Naive thymus-derived CD4-positive, alpha-beta T cell (primary cell): ENCODE data around the gene KPNA4. TPM values are rescaled to one million over a fixed set of nuclear protein-coding genes. Genes with fewer than 3 reads are reported as not detected.

Experiments used
- ATAC-seq: fragments of 150-1000 bp; cut with Tn5 transposase; 2 replicates; pipeline ENCODE4 v1.10.0; 2021; ENCODE audit warnings: mild to moderate bottlenecking, moderate library complexity
- CTCF ChIA-PET: fragments of 350-600 bp; sonication (Branson Sonifier 250); formaldehyde crosslinking; loops from one replicate; lab custom pipeline; 2021; ENCODE audit warnings: antibody characterized with exemption; lab: Charles Lee
- POLR2A ChIA-PET: fragments of 350-600 bp; sonication (Branson Sonifier 250); formaldehyde crosslinking; loops from one replicate; lab custom pipeline; 2021; ENCODE audit warnings: antibody characterized with exemption, inconsistent platforms; lab: Charles Lee
- DNase-seq, 9 donors: peaks; one replicate each; pipeline versions ENCODE4 v3.0.0 to v3.0.0-alpha.2; 2020 to 2022; ENCODE audit warnings: mixed read lengths in 1 of 9
- H3K27ac ChIP-seq: one replicate; pipeline ENCODE4 v1.7.0; 2013; ENCODE audit warnings: mild to moderate bottlenecking, low read depth, low read length, moderate library complexity
- H3K27me3 ChIP-seq, 2 donors: one replicate each; pipeline ENCODE4 v1.7.0; 2013; ENCODE audit warnings: low read length in 2 of 2, mild to moderate bottlenecking in 2 of 2, moderate library complexity in 2 of 2; ENCODE audit not compliant: control insufficient read depth in 2 of 2, insufficient read depth in 2 of 2
- H3K36me3 ChIP-seq, 3 experiments: 1 replicate in 2 of 3; 2 replicates in 1 of 3; pipeline ENCODE4 v1.7.0; 2013; ENCODE audit warnings: low read length in 3 of 3, mild to moderate bottlenecking in 3 of 3, moderate library complexity in 1 of 3; ENCODE audit not compliant: insufficient read depth in 3 of 3, control insufficient read depth in 2 of 3
- H3K4me1 ChIP-seq, 2 donors: one replicate each; pipeline ENCODE4 v1.7.0; 2013; ENCODE audit warnings: low read length in 2 of 2, mild to moderate bottlenecking in 2 of 2, moderate library complexity in 1 of 2; ENCODE audit not compliant: control insufficient read depth in 2 of 2, insufficient read depth in 2 of 2
- H3K4me3 ChIP-seq: 2 replicates; pipeline ENCODE4 v1.7.0; 2013; ENCODE audit warnings: mild to moderate bottlenecking, low read length
- H3K9me3 ChIP-seq, 3 experiments: 1 replicate in 2 of 3; 2 replicates in 1 of 3; pipeline ENCODE4 v1.7.0; 2013; ENCODE audit warnings: low read length in 3 of 3; ENCODE audit not compliant: control insufficient read depth in 2 of 3
- H3K27ac Mint-ChIP-seq, 9 donors: one replicate each; pipeline ENCODE4 v1.8.0; 2020 to 2022; ENCODE audit warnings: mixed read lengths in 9 of 9, mild to moderate bottlenecking in 8 of 9, moderate library complexity in 5 of 9, inconsistent platforms in 2 of 9
- H3K27me3 Mint-ChIP-seq, 5 donors: one replicate each; pipeline ENCODE4 v1.8.0; 2021 to 2022; ENCODE audit warnings: mixed read lengths in 5 of 5, mild to moderate bottlenecking in 1 of 5
- H3K36me3 Mint-ChIP-seq, 5 donors: one replicate each; pipeline ENCODE4 v1.8.0; 2020 to 2022; ENCODE audit warnings: mixed read lengths in 5 of 5, mild to moderate bottlenecking in 3 of 5, inconsistent platforms in 1 of 5
- H3K4me1 Mint-ChIP-seq, 7 donors: one replicate each; pipeline ENCODE4 v1.8.0; 2020 to 2022; ENCODE audit warnings: mixed read lengths in 7 of 7, mild to moderate bottlenecking in 3 of 7, inconsistent platforms in 1 of 7
- H3K4me3 Mint-ChIP-seq, 10 donors: one replicate each; pipeline ENCODE4 v1.8.0; 2020 to 2022; ENCODE audit warnings: mild to moderate bottlenecking in 10 of 10, mixed read lengths in 10 of 10, moderate library complexity in 6 of 10, inconsistent platforms in 2 of 10
- H3K9me3 Mint-ChIP-seq, 11 donors: one replicate each; pipeline ENCODE4 v1.8.0; 2020 to 2022; ENCODE audit warnings: mixed read lengths in 11 of 11, mild to moderate bottlenecking in 4 of 11, inconsistent platforms in 1 of 11, moderate library complexity in 1 of 11
- intact Hi-C, 2 donors: fragments of 100-400 bp; cut with micrococcal nuclease; formaldehyde crosslinking; loops; one replicate each; pipeline ENCODE4 v1.15.1; 2023
- polyA plus RNA-seq, 2 donors: library from polyadenylated mRNA; unstranded; fragments of 300-500 nt; fragmentation: Illumina TruSeq; gene quantifications; one replicate each; pipeline ENCODE4 v1.2.3, GENCODE V29; 2021
- total RNA-seq, 6 experiments: library from RNA in 5 of 6; stranded (reverse) in 5 of 6; gene quantifications; 1 replicate in 5 of 6; 2 replicates in 1 of 6; pipeline ENCODE4 v1.2.3 and lab custom pipeline; 2021 to 2026

KPNA4 gene
- total and polyA plus RNA-seq, 7 experiments from 2014 or later, result 5.9 to 55.4 (median 39.5) TPM

DNA sequence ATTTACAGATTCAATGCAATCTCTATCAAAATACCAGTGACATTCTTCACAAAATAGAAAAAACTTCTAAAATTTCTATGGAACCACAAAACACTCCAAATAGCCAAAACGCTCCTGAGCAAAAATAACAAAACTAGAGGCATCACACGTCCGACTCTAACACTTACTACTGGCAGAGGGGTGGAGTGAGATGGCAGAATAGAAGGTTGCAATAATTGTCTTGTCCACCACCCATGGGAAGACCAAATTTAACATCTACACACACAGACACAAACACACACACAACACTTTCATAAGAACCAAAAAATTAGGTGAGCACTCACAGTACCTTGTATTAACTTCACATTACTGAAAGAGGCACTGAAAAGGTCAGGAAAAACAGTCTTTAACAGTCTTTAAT lies 21.3 kb upstream of the KPNA4 start:
- H3K4me1 Mint-ChIP-seq, result no peaks in the 10 kb centered on the region
- POLR2A ChIA-PET, result no interaction called here
- intact Hi-C loops, result no loop called here
- H3K36me3 Mint-ChIP-seq, result peaks cover 2 to 24% (median 6%) of the 10 kb centered on the region in 5 donors
- DNase-seq, result no peak
- H3K27me3 Mint-ChIP-seq, result peaks cover 54 to 78% (median 62%) of the 10 kb centered on the region in 5 donors
- Histone ChIP-seq H3K4me3 (no peak overlapping the region), H3K27ac (no peak overlapping the region), H3K36me3 (no peaks in the 10 kb centered on the region), H3K4me1 (no peaks in the 10 kb centered on the region), H3K9me3 (peaks cover 0 to 4% (median 0%) of the 10 kb centered on the region in 3 experiments), H3K27me3 (no peaks in the 10 kb centered on the region)
- CTCF ChIA-PET, result interaction anchor here (1.9 kb wide), 1 partner anchor 12 kb away, joined by 7 read pairs; no protein-coding TSS in a partner anchor
- no peak overlapping the region for H3K27ac Mint-ChIP-seq
- no peak for ATAC-seq
- H3K4me3 Mint-ChIP-seq, result no peak overlapping the region
- H3K9me3 Mint-ChIP-seq, result peaks cover 0 to 53% (median 12%) of the 10 kb centered on the region in 11 donors

DNA sequence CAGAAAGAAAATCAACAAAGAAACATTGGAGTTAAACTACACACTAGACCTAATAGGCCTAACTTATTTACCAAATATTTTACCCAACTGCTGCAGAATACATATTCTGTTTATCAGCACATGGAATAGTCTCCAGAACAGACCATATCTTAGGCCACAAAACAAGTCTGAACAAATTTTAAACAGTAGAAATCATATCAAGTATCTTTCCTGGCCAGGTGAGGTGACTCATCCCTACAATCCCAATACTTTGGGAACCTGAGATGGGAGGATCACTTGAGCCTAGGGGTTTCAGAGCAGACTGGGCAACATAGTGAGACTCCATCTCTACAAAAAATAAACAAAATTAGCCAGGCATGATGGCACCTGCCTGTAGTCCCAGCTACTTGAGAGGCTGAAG lies 18.1 kb upstream of the KPNA4 start:
- H3K36me3 Mint-ChIP-seq, result peaks cover 2 to 30% (median 11%) of the 10 kb centered on the region in 5 donors
- no peaks in the 10 kb centered on the region for H3K36me3 ChIP-seq
- H3K27me3 ChIP-seq, result no peaks in the 10 kb centered on the region
- intact Hi-C loops, result no loop called here
- no peaks in the 10 kb centered on the region for H3K4me1 Mint-ChIP-seq
- no peak overlapping the region for H3K27ac ChIP-seq
- H3K9me3 ChIP-seq, result peaks cover 0 to 9% (median 0%) of the 10 kb centered on the region in 3 experiments
- CTCF ChIA-PET, result no interaction called here
- POLR2A ChIA-PET, result no interaction called here
- H3K27me3 Mint-ChIP-seq, result peaks cover 41 to 81% (median 65%) of the 10 kb centered on the region in 5 donors
- no peak overlapping the region for H3K4me3 ChIP-seq
- no peak for DNase-seq
- ATAC-seq, result no peak
- no peaks in the 10 kb centered on the region for H3K4me1 ChIP-seq
- H3K27ac Mint-ChIP-seq, result no peak overlapping the region
- H3K9me3 Mint-ChIP-seq, result peaks cover 0 to 52% (median 16%) of the 10 kb centered on the region in 11 donors
- H3K4me3 Mint-ChIP-seq, result no peak overlapping the region

DNA sequence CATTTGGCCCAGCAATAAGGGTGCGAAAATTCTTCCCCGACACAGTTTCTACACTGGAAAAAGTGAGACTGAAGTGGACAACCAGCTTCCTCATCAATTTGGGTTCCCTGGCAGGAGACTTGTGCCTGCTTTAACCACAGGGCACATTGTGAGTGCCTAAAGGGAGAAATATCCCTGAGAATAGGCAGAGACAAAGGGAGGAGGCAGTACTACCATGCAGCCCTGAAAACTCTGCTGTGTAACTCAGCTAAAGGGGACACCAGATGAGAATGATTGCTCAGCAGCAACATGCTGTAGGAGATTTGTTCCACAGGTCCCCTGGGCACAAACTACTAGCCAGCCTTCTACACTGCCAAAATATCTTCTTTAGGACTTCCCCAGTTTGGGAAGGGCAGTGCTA lies 15.6 kb upstream of the KPNA4 start:
- Histone ChIP-seq H3K36me3 (no peaks in the 10 kb centered on the region), H3K27me3 (no peaks in the 10 kb centered on the region), H3K9me3 (peaks cover 0 to 9% (median 0%) of the 10 kb centered on the region in 3 experiments), H3K27ac (no peak overlapping the region), H3K4me3 (no peak overlapping the region), H3K4me1 (no peaks in the 10 kb centered on the region)
- Mint-ChIP-seq H3K27ac (no peak overlapping the region), H3K9me3 (peaks cover 0 to 52% (median 16%) of the 10 kb centered on the region in 11 donors), H3K4me3 (no peak overlapping the region), H3K36me3 (peaks cover 2 to 30% (median 11%) of the 10 kb centered on the region in 5 donors), H3K27me3 (peaks cover 44 to 78% (median 55%) of the 10 kb centered on the region in 5 donors), H3K4me1 (no peaks in the 10 kb centered on the region)
- no peak for ATAC-seq
- DNase-seq, result no peak
- POLR2A ChIA-PET, result no interaction called here
- intact Hi-C loops, result no loop called here
- CTCF ChIA-PET, result no interaction called here

DNA sequence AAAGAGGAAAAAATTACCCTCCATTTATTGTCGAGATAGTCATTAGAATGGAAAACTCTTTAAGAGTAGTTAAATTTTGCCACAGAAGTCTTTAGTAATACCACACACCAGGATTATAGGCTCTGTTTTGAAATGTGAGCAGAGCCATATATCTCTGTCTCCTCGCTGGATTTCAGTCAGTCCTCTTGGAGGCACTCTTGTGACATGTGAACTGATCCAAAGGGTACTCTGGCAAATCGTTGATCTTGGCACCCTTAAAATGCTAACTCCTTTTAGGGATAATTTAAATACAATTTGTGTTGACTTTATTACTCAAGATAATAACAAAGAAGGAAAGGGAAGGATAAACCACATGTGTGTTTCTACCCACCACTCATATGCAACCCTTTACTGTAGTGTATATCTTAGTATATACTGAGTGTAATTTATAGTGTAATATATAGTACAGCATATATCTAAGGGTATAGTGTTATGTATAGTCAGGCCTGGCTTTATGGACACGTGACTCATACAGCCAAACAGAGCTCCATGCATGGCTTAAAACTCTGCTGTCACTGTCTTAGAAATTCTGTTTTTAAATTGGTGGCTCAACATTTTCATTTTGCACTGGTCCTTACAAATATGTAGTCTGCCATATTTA lies 12.3 kb upstream of the KPNA4 start:
- no peaks in the 10 kb centered on the region for H3K4me1 Mint-ChIP-seq
- H3K27ac Mint-ChIP-seq, result no peak overlapping the region
- no peak for ATAC-seq
- Histone ChIP-seq H3K4me1 (no peaks in the 10 kb centered on the region), H3K27me3 (no peaks in the 10 kb centered on the region), H3K27ac (no peak overlapping the region), H3K4me3 (no peak overlapping the region), H3K9me3 (peaks cover 0 to 9% (median 0%) of the 10 kb centered on the region in 3 experiments), H3K36me3 (no peaks in the 10 kb centered on the region)
- ChIA-PET POLR2A (no interaction called here), CTCF (no interaction called here)
- peaks cover 37 to 60% (median 44%) of the 10 kb centered on the region in 5 donors for H3K27me3 Mint-ChIP-seq
- intact Hi-C loops, result no loop called here
- peaks cover 0 to 36% (median 16%) of the 10 kb centered on the region in 11 donors for H3K9me3 Mint-ChIP-seq
- no peak for DNase-seq
- H3K4me3 Mint-ChIP-seq, result no peak overlapping the region
- H3K36me3 Mint-ChIP-seq, result peaks cover 2 to 19% (median 11%) of the 10 kb centered on the region in 5 donors

DNA sequence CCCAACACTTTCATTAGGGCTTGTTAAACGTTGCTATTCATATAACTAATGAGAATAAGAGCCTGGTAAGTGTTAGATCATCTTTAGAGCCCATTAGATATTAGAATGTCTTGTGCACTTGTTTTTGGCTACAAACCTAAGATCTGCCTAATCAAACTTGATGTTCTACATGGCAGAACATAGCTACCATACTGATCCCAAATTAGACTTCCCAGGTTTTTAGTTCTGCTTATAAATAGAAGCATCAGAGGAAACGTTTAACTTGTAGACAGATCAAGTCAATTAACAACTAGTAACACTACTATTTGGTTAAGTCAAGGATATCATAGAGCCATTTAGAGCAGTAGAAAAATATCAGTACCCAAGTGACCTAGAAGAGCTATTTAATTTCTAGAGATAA lies 11.7 kb upstream of the KPNA4 start:
- ChIA-PET POLR2A (no interaction called here), CTCF (no interaction called here)
- Histone ChIP-seq H3K4me1 (no peaks in the 10 kb centered on the region), H3K9me3 (peaks cover 0 to 9% (median 0%) of the 10 kb centered on the region in 3 experiments), H3K36me3 (no peaks in the 10 kb centered on the region), H3K27ac (no peak overlapping the region), H3K4me3 (no peak overlapping the region), H3K27me3 (no peaks in the 10 kb centered on the region)
- intact Hi-C loops, result no loop called here
- peaks cover 2 to 16% (median 9%) of the 10 kb centered on the region in 5 donors for H3K36me3 Mint-ChIP-seq
- no peak for DNase-seq
- H3K27me3 Mint-ChIP-seq, result peaks cover 33 to 54% (median 44%) of the 10 kb centered on the region in 5 donors
- H3K9me3 Mint-ChIP-seq, result peaks cover 0 to 30% (median 13%) of the 10 kb centered on the region in 11 donors
- no peak overlapping the region for H3K27ac Mint-ChIP-seq
- no peaks in the 10 kb centered on the region for H3K4me1 Mint-ChIP-seq
- H3K4me3 Mint-ChIP-seq, result no peak overlapping the region
- no peak for ATAC-seq

DNA sequence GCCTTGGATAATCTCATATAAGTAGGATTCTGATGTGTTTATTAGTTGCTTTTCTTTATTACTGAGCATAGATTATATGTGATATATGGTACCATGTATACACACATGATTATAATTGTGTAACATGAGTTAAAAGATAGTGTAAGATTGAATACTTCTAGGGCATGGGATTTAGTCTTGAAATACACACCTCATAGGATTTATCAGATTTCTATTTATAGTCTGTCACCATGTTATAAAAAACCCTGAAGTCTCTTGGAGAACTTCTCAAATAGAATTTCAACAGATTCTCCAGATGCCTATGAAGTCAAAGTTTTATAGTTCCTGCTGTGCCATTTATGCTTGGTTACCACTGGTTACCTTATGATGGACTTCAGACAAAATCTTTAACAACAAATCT lies 11.2 kb upstream of the KPNA4 start:
- no peak overlapping the region for H3K4me3 Mint-ChIP-seq
- H3K36me3 Mint-ChIP-seq, result peaks cover 0 to 13% (median 5%) of the 10 kb centered on the region in 5 donors
- Histone ChIP-seq H3K4me1 (no peaks in the 10 kb centered on the region), H3K27me3 (no peaks in the 10 kb centered on the region), H3K27ac (no peak overlapping the region), H3K4me3 (no peak overlapping the region), H3K36me3 (no peaks in the 10 kb centered on the region), H3K9me3 (peaks cover 0 to 4% (median 0%) of the 10 kb centered on the region in 3 experiments)
- ChIA-PET POLR2A (no interaction called here), CTCF (no interaction called here)
- H3K9me3 Mint-ChIP-seq, result peaks cover 0 to 26% (median 9%) of the 10 kb centered on the region in 11 donors
- no peak for DNase-seq
- intact Hi-C loops, result no loop called here
- H3K4me1 Mint-ChIP-seq, result no peaks in the 10 kb centered on the region
- ATAC-seq, result no peak
- H3K27me3 Mint-ChIP-seq, result peaks cover 28 to 50% (median 40%) of the 10 kb centered on the region in 5 donors
- no peak overlapping the region for H3K27ac Mint-ChIP-seq

DNA sequence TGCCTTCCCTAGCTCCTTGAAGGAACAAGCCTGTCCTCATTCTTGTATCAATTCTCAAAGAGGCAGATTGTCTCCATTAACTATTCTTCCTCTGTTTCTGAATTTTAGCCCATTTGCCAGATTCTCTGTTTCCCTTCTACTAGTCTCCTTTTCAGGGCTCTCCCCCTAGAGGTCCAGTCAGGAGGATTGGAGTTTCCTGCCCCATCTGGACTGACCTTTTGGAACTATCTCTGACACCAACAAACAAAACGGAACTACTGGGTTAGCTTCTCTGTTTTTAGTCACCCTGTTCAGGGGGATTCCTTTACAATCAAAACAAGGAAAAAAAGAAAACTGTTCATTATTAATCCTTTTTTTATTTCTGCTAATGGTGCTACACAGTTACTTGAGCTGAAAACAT lies 10.2 kb upstream of the KPNA4 start:
- H3K36me3 Mint-ChIP-seq, result peaks cover 0 to 6% (median 0%) of the 10 kb centered on the region in 5 donors
- peaks cover 21 to 42% (median 31%) of the 10 kb centered on the region in 5 donors for H3K27me3 Mint-ChIP-seq
- no peaks in the 10 kb centered on the region for H3K27me3 ChIP-seq
- no peak overlapping the region for H3K27ac Mint-ChIP-seq
- no peaks in the 10 kb centered on the region for H3K4me1 Mint-ChIP-seq
- ChIA-PET CTCF (interaction anchor here (1.6 kb wide), 1 partner anchor 10 kb away, joined by 7 read pairs; no protein-coding TSS in a partner anchor), POLR2A (no interaction called here)
- peaks cover 0 to 18% (median 2%) of the 10 kb centered on the region in 11 donors for H3K9me3 Mint-ChIP-seq
- no peak overlapping the region for H3K27ac ChIP-seq
- intact Hi-C loops, result no loop called here
- no peak for DNase-seq
- H3K36me3 ChIP-seq, result no peaks in the 10 kb centered on the region
- no peak for ATAC-seq
- H3K9me3 ChIP-seq, result no peaks in the 10 kb centered on the region
- no peak overlapping the region for H3K4me3 Mint-ChIP-seq
- no peaks in the 10 kb centered on the region for H3K4me1 ChIP-seq
- H3K4me3 ChIP-seq, result no peak overlapping the region
